Stimulated activated CD4-positive, alpha-beta T cell treated with anti-CD3 and anti-CD28 coated beads, Interleukin-1b, Interleukin-23, amount 100 ng/mL, for 4 hours (primary cell): ENCODE measurements around the gene CARD9.

Experiments
- DNase-seq, 2 donors: peaks; one replicate each; pipeline ENCODE4 v3.0.0-alpha.2; 2020; ENCODE audit warnings: low read depth in 2 of 2

CARD9 gene

DNA sequence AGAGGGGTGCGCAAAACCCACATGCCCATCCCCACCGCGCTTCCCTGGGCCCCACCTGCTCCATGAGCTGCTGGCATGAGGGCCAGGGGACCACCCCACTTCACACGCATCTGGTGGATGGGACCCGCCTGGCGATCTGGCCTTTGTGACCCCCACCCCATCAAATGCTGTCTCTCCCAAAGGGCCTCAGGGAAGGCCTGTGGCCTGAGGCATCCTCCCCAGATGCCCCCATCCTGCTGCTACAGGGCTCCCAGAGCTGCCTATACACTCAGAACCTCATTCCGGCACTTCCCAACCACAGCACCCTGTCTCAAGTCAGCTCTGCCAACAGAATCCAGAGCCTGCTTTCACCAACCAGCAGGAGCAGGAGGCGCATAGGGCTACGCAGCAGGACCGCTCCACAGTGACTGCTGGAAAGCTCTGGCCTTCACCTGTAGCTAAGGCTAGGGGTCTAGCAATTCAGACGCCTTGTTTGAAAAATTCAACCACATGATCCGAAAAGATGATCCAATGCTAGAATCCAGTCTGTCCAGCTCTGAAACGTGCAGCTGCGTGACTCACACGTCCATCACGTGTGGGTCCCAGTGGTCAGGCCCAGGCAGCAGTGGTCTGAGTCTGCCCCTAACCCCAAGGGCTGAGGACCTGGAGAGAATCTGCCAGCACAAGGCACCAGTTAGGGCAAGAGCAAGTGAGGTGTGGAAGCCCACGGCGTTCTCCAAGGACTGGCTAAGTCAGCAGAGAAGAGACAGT, 27.9 kb upstream of the CARD9 start:
- no peak for DNase-seq

DNA sequence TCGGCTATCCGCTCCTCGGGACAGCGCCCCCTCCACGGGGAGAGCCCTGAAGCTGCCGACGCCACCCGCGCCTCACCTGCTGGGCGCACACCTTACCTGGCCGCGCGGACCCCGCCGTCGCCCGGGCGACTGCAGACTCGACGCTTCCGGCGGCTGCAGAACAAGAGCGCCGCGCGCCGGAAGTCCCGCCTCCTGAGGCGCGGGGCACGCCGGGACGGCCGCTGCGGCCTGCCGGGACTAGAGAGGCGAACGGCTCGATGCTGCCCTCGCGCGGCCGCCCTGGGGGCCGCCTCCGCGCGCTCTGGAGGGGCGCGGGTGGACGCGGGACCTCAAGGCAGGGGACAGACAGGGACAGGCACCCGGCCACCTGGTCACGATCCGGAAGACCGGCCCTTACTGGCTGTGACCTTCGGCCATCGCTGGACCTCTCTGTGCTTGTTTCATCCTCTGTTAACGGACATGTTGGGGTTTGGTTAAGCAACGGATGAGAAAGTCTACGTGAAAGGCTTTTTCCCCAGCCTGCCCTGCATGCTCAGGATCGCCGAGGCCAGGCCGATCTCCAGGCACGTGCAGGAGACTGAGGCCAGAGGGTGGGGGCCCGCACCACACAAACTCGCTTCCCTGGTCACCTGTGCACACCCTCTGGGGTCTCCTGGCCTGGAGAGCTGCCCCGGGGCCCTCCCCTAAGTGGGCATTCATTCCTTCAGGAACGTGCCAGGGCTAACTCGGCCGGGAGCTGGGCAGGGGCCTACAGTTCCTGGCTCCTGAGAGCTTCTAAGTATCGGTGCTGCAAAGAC, 26.8 kb upstream of the CARD9 start, which contains the start of gene SNAPC4:
SNAPC4 (minus strand) TSS at position 133 of the 797 bp plus-strand sequence. CDS start 1,742 bp downstream, outside the sequence.
- DNase-seq: peak; percentile 82 to 87

DNA sequence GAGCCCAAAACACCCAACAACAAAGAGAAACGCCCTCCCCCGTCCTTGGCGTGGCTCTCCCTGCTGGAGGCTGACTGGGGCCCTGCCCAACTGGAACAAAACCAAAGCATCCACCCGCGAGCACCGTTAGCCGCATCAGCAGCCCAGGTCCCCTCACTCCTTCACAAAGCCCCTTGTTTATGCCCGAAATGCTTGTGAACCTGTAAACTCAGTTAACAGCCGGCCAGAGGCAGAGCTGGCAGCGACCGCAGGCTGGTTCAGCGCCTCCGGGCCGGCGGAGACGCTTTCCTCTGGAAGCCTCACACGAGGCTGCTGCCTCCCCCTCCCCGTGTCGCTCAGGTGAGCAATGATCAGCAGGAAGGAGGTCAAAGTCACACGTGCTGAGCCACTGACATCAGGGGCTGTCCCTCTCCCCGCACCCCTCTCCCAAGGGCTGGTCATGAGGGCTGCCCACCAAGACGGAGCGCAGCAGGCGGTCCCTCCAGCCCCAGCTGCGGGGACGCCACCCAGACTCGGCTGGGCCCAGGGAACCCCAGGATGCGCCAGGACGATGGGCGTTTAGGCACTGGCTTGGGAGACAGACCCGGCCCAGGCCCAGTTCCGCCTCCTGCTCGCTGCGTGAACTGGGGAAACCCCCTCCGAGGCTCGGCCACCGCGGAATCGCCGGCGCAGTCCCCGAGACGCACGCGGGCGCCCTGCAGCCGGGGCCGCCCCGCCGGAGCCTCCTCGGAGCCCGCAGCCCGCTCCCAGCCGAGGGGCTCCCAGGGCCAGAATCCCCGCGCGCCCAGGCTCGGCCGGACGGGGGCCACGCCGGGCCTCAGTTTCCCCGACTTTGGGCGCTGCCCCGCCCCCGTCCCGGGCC, 25.9 kb upstream of the CARD9 start:
- peak; percentile 23 to 44 for DNase-seq

DNA sequence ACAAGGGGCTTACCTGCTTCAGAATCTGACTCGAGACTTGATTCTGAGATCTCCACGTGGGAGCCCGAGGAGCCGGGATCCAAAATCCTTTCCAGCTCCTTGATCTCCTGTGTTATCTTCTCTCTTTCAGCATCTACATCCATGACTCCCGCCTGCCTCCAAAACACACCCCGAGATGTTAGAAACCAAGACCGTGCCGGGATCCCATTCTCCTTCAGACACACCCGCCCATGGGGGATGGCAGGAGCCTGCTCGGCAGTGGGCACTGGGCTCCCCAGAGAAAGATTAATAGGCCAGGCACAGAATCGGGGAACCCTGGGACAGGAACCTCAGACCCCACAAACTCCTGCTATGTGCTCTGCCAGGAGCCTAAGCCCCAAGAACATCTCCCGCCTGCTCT, 24.8 kb upstream of the CARD9 start:
- DNase-seq: no peak

DNA sequence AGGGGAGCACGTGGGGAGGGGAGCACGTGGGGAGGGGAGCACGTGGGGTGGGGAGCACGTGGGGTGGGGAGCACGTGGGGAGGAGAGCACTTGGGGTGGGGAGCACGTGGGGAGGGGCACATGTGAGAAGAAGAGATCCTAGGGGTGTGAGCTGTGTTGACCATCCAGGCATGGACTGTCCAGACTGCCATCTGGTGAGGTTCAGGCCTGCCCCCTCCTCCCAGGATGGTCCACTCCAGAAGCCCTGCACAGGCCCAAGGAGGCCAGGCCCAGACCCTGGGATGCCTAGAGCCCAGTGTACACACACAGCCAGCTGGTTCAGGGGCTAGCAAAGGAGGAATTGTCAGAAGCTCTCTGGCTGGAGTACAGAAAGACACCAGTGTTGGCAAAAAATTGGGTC, 24.2 kb upstream of the CARD9 start:
- DNase-seq: no peak

DNA sequence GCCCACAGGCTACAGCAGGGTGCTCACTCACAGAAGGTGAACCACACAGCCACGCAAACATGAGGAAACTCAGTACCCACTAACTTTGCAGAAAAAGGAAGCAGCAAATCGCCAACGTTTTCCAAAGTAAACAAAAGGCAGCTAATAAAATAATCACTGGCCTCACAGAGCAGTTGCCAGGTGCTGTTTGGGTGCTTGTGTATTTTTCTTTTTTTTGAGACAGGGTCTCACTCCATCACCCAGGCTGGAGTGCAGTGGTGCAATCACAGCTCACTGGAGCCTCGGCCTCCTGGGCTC, 22.7 kb upstream of the CARD9 start:
- DNase-seq: no peak

DNA sequence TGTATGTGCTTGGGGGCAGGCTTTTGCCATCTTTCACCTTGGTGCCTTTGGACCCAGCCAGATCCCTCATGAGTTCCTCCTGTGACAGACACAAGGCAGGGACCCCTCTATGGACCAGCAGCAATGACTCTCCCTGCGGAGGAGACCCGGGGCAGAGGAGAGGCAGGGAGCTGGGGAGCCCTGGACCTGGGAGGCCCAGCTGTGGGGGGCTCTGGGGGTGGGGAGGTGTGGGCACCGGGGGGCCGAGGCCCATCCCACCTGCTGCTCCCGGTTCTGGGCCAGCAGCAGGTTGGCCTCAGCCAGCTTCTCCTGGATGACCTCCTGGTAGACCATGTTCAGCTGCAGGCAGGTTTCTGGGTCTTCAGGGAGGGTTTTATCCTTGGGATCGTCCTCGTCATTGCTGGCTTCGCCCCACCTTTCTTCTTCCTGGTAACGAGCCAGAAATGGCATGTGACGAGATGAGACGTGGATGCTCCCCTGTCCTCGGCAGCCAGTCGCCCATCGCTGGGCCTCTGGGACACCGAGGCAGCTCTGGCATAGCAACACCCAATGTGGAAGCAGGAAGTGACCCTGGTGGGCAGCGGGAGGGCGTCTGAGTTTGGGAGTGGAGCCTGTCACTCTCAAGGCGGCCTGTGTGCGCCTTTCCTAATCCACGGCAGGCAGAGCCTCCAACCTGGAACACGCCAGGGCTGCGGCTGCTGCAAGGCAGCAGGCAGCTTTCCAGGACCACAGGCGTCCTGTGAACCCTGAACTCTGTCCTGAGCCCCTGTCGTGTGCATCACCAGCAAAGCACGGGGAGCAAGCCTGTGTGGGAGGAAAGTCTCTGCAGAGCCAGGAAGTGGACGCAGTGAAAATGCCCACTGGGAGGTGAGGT, 22.1 kb upstream of the CARD9 start:
- DNase-seq: no peak

DNA sequence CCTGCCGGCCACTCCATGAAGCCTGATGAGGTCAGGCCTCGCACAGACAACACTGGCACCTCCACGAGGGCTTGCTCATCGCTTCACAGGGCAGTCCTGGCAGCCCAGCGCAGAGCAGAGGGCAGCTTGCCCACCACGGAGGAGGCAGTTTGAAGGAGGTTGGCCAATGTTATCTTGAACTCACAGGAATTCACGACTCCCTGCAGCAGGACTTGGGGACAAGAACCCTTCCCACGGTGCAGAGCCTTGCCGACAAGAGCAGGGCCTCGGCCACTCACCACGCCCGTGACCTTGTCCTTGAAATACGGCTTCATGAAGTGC, 21.5 kb upstream of the CARD9 start:
- DNase-seq: no peak

DNA sequence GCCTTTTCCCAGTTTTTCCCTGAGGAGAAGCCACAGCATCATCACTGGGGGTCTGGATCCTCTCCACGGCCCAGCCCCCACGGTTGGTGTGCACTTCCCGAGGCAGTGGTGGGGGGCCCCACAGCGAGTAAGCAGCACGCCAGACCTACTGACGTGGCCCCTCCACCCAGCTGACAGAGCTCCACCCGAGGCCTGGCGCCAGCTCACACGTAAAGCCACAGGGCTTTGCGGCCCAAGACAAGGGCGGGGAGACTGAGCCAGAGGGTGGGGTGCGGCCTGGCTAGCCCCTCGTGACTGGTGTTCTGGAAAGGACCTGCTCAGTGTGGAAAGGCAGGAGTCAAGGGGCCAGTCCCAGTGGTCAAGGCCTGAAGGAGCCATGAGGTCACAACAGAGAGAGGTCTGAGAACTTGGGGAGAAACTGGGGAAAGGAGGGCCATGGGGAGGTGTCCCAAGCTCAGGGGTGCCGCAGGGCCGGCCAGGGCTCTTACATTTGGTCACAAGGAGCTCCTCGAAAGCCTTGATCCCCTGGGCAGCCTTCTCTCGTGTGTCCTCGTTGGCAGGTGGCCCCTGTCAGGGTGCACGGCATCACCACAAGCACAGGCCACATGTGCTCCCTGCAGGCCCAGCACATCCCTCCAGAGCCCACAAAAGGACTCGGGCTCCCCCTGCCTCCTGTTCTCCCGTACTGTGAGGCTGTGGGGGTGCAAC, 21.0 kb upstream of the CARD9 start:
- DNase-seq: no peak

DNA sequence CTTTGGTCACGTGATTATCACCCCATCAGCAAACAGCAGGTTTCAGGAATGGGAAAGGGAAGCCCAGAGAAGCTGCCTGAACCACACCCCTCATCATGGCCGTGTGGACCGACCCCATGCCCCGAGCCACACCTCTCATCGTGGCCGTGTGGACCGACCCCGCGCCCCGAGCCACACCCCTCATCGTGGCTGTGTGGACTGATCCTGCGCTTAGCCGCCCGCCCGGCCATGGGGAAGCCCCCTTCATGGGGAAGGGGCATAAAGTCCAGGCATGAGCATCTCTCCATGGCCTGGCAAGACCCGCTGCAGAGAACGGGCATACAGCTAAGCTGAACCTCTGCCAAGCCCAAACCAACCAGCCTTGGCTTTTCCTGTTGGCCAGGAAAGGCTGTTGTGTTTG, 20.1 kb upstream of the CARD9 start:
- no peak for DNase-seq

DNA sequence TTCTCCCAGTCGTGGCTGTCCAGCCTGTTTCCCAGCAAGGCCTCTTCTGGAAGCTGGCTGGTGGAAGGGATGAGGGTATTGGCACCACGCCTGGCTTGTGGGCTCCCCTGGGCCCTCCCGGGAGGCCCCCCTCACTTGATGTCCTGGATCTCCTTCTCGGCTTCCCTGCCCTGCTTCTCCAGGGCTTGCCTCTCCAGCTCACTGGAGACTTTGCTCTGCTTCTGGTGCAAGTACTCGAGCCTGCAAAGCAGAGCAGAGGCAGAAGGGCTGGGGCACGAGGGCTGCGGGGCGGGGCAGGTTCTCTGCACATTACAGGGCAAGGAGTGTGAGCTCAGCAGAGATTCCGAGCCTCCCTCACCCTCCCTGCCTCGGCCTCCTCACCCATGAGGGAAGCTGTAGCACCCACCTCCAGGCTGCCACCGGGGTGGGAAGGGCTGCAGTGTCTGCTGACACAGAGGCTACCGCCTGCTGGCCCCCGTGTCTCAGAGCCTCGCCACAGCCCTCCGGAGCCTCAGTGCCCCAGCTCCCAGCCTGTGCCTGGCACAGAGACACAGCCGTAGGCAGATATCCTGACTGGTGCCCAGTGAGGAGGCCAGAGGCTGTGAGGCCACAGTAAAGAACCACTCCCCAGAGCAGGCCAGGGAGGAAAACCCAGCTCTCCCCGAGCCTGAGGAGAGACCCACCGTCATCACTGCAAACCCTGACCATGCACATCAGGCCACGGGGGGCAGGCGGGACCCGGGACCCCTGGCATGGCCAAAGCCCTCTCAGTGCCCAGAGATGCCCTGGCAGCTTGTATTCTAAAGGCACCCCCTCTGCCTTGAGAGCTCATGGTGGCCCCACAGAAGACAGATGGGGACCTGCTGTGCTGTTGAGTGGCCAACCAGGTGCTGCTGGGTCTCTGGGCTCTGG, 19.3 kb upstream of the CARD9 start:
- DNase-seq: no peak

DNA sequence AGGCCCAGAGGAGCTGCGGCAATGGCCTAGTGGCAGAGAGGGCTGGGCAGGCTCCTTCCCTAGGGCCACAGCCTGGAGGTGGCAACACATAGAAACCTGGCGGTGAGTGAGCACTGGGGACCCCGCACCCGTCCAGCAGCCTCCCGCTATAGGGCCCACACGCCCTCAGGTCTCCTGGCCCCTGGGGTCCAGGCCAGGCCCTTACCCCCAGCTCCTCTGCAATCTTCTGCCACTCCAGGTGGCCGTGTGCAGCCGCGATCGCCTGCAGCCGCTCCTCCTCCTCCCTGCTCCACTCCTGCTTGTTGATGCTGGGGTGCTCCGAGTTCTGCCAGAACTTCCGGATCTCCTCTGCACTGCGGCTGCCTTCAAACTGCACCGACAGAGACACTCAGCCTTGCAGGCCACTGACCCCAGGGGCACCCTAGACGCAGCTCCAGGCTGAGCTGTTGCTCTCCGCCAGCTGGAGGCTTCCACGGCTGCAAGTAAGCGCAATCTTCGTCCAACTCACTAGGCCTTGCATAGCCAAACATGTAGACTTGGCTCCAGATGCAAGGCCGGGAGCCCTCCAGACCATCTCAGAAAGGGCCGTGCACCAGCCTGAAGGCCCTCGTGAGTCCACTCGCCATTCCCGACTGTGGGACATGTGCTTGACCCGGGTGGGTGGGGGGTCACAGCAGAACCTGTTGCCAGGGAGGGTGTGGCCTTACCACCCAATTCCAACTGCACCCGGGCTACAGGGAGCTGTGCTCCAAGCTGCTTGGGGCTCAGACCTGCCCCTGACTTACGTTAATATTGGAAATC, 18.5 kb upstream of the CARD9 start:
- DNase-seq: no peak

DNA sequence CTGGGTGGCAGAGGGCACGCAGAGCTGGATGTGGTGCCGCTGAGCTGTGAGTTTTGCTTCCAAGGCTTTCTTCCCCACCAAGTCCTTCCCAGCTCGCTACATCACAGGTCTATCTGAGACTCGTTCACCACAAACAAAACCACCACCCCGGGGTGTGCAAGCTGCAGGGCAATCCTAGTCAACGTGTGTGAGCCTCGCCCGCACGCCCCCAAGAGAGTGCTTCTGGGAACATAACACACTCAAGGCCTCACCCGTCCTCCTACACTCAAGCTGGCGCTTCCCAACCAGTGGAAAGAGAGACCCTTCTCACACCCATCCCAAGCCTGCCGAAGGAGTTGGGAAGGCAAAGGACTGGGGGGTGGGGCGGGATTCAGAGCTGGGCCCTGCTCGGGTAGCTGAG, 15.9 kb upstream of the CARD9 start:
- no peak for DNase-seq

DNA sequence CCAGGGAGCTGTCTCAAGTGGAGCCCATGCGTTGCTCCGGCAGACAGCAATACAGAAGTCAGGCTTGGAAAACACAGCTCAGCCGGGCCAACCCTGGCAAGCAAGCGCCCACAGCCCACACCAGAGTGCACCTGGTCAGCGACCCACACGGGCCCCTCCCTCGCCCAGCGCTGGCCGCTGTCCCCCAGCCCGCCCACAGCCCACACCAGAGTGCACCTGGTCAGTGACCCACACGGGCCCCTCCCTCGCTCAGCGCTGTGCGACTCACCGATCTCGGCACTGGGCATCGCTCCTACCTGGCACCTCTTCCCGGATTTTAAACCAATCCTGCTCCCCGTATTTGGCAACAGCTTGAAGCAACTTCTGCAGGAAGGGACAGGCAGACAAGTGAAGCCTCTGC, 13.7 kb upstream of the CARD9 start:
- DNase-seq: no peak

DNA sequence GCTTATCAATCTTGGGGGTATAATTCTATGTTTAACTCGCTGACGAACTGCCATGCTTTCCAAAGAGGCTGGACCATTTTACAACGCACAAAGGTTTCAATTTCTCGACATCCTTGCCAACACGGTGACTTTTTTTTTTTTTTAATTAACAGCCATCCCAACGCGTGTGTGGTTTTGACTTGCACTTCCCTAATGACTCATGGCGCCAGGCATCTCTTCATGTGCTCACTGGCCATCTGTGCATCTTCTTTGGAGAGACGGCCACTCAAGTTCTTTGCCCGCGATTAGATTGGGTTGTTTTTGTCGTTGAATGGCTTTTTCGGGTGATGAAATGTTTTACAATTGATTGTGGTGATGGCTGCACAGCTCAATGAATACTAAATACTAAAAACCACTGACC, 12.5 kb upstream of the CARD9 start:
- DNase-seq: no peak

DNA sequence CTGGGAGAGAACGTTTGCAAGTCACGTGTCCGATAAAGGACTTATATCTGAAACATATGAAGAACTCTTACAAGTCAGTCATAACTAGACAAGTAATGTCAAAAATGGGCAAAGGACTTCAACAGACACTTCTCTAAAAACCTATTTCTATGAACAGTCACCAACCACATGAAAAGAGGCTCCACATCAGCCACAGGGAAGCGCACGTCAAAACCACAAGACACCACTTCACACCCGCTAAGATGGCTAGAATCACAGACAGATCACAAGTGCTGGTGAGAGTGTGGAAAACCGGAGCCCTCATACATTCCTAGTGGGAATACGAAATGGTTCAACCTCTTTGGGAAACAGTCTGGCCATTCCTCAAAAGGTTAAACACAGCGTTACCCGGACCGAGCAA, 11.5 kb upstream of the CARD9 start:
- peak in 1 of 2 donors; percentile 25 for DNase-seq

DNA sequence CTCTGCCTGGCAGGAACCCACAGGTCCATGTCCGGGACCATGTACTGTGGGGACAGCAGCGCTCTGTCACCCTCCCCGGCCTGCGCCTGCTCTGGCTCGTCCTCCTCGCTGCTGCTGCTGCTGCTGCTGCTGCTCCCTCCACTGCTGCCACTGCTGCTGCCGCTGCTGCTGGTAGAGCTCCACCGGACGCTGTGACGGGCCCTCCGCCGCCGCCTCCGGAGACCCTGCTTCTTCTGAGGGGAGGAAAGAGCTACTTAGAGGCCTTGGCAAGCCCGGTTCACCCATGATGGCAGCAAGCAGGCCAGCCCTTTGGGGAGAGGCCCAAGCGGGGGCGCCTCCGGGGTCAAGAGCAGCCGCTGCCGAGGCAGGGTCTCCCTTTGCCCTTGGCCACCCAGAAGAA, 10.0 kb upstream of the CARD9 start:
- DNase-seq: no peak

DNA sequence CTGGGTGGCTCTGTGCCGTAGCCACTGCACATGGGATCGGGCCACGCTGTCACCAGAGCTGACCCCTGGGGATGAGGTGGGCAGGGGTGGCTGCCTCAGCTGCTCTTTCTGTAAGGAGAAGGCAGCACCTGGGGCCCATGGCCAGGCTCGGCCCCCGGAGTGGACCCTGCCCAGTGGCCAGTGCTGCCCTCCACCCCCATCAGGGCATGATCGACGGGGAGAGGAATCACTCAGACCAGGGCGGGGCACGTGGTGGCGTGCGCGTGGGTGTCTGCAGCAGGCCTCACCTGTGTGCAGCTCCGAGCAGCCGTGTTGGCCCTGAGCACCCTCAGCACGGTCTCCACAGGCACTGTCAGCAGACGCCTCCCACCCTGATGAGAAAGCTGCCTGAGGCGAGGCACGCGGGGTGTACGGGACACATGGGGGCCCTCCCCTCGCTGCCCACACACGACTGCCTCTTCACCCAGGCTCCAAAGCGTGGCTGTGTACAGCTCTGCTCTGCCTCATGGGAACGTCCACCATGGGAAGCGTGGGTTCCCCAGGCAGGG, 8.6 kb upstream of the CARD9 start:
- DNase-seq: no peak

DNA sequence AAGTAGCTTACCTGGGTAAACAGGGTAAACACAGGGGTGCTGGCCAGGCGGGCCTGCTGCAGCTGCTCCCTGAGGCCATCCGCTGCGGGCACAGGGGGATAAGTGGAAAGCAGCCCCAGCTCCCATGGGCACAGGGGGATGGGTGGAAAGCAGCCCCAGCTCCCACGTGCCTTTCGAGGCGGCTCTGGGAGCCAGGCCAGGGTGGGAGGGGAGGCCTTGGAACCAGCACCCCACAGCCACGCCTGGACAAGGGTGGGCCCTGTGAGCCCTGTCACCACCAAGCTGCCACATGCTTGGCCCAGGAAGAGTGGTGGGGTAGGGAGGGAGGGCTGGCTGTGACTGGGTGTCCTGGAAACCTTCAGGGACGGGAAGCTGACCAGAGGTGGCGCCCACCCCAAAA, 7.8 kb upstream of the CARD9 start:
- DNase-seq: no peak
